Endothelial cell of umbilical vein (primary cell): ENCODE results near the gene ATP13A3. TPM values are rescaled to one million over a fixed set of nuclear protein-coding genes. Genes with fewer than 3 reads are reported as not detected.

ENCODE experiments used
- BruUV-seq: library from RNA; stranded (reverse); fragments of 400-500 nt; replicated peaks from 2 replicates; lab custom pipeline; 2021; lab: Mats Ljungman, UMichigan
- CTCF ChIA-PET: fragments of 300-600, 350-600 bp; sonication (Branson Sonifier 250); formaldehyde crosslinking; loops from one replicate; lab custom pipeline; 2021; ENCODE audit warnings: antibody characterized with exemption, inconsistent platforms; lab: Charles Lee
- POLR2A ChIA-PET: fragments of 300-600, 350-600 bp; sonication (Branson Sonifier 250); formaldehyde crosslinking; loops from one replicate; lab custom pipeline; 2021; ENCODE audit warnings: antibody characterized with exemption, inconsistent platforms; lab: Charles Lee
- DNase-seq: peaks from one replicate; pipeline ENCODE4 v3.0.0-alpha.2; 2011; ENCODE audit warnings: low read depth, low spot score
- FAIRE-seq: peaks from 2 replicates; lab custom pipeline; 2011; peaks lifted over from hg19 to GRCh38; lab: Jason Lieb, UNC
- H2AFZ ChIP-seq: 2 replicates; pipeline ENCODE4 v1.6.0; 2012; ENCODE audit warnings: low read depth, low read length, control low read depth, inconsistent platforms
- H3K27ac ChIP-seq: 2 replicates; pipeline ENCODE4 v1.5.1; 2011; ENCODE audit warnings: low read depth, mild to moderate bottlenecking, control low read depth, low read length, moderate library complexity; ENCODE audit not compliant: insufficient read depth
- H3K27me3 ChIP-seq, 2 experiments: 2 replicates each; pipeline versions ENCODE4 v1.6.0 to v1.6.1; 2011; ENCODE audit warnings: low read length in 2 of 2, mixed read lengths in 1 of 2; ENCODE audit not compliant: control insufficient read depth in 2 of 2, insufficient read depth in 2 of 2
- H3K36me3 ChIP-seq, 2 experiments: 2 replicates in 1 of 2; 3 replicates in 1 of 2; pipeline ENCODE4 v1.5.1; 2011; ENCODE audit warnings: low read length in 2 of 2, mild to moderate bottlenecking in 1 of 2, moderate library complexity in 1 of 2; ENCODE audit not compliant: control insufficient read depth in 2 of 2, insufficient read depth in 2 of 2; ENCODE audit errors: extremely low read depth in 1 of 2
- H3K4me1 ChIP-seq: 3 replicates; pipeline ENCODE4 v1.5.1; 2011; ENCODE audit warnings: mild to moderate bottlenecking, low read length; ENCODE audit not compliant: control insufficient read depth, insufficient read depth; ENCODE audit errors: extremely low read depth
- H3K4me2 ChIP-seq: 2 replicates; pipeline ENCODE4 v1.6.1; 2011; ENCODE audit warnings: low read length, control low read depth, mixed read lengths; ENCODE audit not compliant: insufficient read depth
- H3K4me3 ChIP-seq, 3 experiments: fragments of 200-600 bp in 1 of 3; sonication (generic), shearing (Covaris generic) in 1 of 3; replicated peaks in 1 of 3; 2 replicates each; pipeline ENCODE4 v1.5.1; 2011 to 2016; ENCODE audit warnings: control low read depth in 3 of 3, low read length in 3 of 3, mild to moderate bottlenecking in 2 of 3, inconsistent platforms in 1 of 3, low read depth in 1 of 3, moderate library complexity in 1 of 3; ENCODE audit not compliant: insufficient read depth in 1 of 3
- H3K79me2 ChIP-seq: 2 replicates; pipeline ENCODE4 v1.6.0; 2012; ENCODE audit warnings: low read length, inconsistent platforms; ENCODE audit not compliant: control insufficient read depth, insufficient read depth
- H3K9ac ChIP-seq: replicated peaks from 2 replicates; pipeline ENCODE3; 2011; ENCODE audit warnings: low read length, control low read depth; ENCODE audit not compliant: insufficient read depth; ENCODE audit errors: extremely low read depth
- H3K9me1 ChIP-seq: replicated peaks from 3 replicates; pipeline ENCODE4 v1.6.0; 2011; ENCODE audit warnings: mild to moderate bottlenecking, low read length; ENCODE audit not compliant: control insufficient read depth, insufficient read depth; ENCODE audit errors: extremely low read depth
- H3K9me3 ChIP-seq: replicated peaks from 2 replicates; pipeline ENCODE4 v1.5.1; 2012; ENCODE audit warnings: low read length, inconsistent platforms; ENCODE audit not compliant: control insufficient read depth, insufficient read depth
- H4K20me1 ChIP-seq: replicated peaks from 2 replicates; pipeline ENCODE3; 2011; ENCODE audit warnings: mild to moderate bottlenecking, low read length; ENCODE audit not compliant: control insufficient read depth, insufficient read depth; ENCODE audit errors: extremely low read depth
- FOS ChIP-seq: IDR thresholded peaks from 2 replicates; pipeline ENCODE4 v1.6.1; 2011; ENCODE audit warnings: mild to moderate bottlenecking, low read length, moderate library complexity, borderline replicate concordance; ENCODE audit not compliant: insufficient read depth
- POLR2AphosphoS5 ChIP-seq: IDR thresholded peaks from 2 replicates; pipeline ENCODE4 v1.6.1; 2012; ENCODE audit warnings: low read depth, mild to moderate bottlenecking, control low read depth, low read length, moderate library complexity; ENCODE audit not compliant: insufficient read depth
- dilution Hi-C: fragments of 300-500 bp; cut with MboI; formaldehyde crosslinking; loops from one replicate; pipeline ENCODE4 v1.15.0; 2019; ENCODE audit warnings: low sequenced_read_pairs; ENCODE audit not compliant: extremely low pct_ligation_motif_present
- intact Hi-C: fragments of 100-400 bp; cut with micrococcal nuclease; formaldehyde crosslinking; loops from one replicate; pipeline ENCODE4 v1.10.0; 2022
- polyA plus RNA-seq, 4 experiments: library from polyadenylated mRNA; depleted of rRNA in 3 of 4; stranded (reverse) in 3 of 4; unstranded in 1 of 4; fragments of >200 nt; gene quantifications; 2 replicates each; pipeline versions ENCODE4 v1.2.1 to v1.2.3, GENCODE V29; 2011 to 2012; ENCODE audit warnings: missing spikeins in 1 of 4
- total RNA-seq: library from RNA; stranded (reverse); gene quantifications from 2 replicates; pipeline ENCODE4 v1.2.3, GENCODE V29; 2021
- TF ChIP-seq, protein P1 (sequence below), 2 donors: IDR thresholded peaks; 1 replicate in 1 of 2; 2 replicates in 1 of 2; pipeline ENCODE4 v1.5.1; 2011; ENCODE audit warnings: low read length in 2 of 2, mild to moderate bottlenecking in 2 of 2, moderate library complexity in 2 of 2, control low read depth in 1 of 2, inconsistent platforms in 1 of 2, low read depth in 1 of 2; ENCODE audit not compliant: insufficient read depth in 1 of 2; ENCODE audit errors: extremely low read depth in 1 of 2

Gene ATP13A3
- total and polyA plus RNA-seq, 2 donors (not counting 3 experiments of a cell fraction or from before 2014, with no cell fraction given) = 12.0 to 59.0 TPM

GRCh38 chr3:194404365-194405140 is 82.2 kb downstream of the ATP13A3 start:
- H3K9me3 ChIP-seq = no peaks in the 10 kb centered on the region
- no peaks in the 10 kb centered on the region for H4K20me1 ChIP-seq
- TF ChIP-seq POLR2AphosphoS5 = no peak
- TF ChIP-seq, protein P1, sequence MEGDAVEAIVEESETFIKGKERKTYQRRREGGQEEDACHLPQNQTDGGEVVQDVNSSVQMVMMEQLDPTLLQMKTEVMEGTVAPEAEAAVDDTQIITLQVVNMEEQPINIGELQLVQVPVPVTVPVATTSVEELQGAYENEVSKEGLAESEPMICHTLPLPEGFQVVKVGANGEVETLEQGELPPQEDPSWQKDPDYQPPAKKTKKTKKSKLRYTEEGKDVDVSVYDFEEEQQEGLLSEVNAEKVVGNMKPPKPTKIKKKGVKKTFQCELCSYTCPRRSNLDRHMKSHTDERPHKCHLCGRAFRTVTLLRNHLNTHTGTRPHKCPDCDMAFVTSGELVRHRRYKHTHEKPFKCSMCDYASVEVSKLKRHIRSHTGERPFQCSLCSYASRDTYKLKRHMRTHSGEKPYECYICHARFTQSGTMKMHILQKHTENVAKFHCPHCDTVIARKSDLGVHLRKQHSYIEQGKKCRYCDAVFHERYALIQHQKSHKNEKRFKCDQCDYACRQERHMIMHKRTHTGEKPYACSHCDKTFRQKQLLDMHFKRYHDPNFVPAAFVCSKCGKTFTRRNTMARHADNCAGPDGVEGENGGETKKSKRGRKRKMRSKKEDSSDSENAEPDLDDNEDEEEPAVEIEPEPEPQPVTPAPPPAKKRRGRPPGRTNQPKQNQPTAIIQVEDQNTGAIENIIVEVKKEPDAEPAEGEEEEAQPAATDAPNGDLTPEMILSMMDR (IDR thresholded peaks at IDR 0.05; ENCODE audit: extremely low read depth in 1 of 2, insufficient read depth in 1 of 2, low read depth in 1 of 2, low read length in 2 of 2) = peak; percentile 36 to 49
- CTCF ChIA-PET = interaction anchor here (0.7 to 5.7 kb wide), 9 partner anchors 9 to 739 kb away, joined by 3 to 72 read pairs (median 6); partner anchors contain the start of gene CPN2
- intact Hi-C loops = loop anchor here (1.0 to 5.0 kb wide), 5 partner anchors 60 to 739 kb away; no protein-coding TSS in a partner anchor
- H3K79me2 ChIP-seq = no peaks in the 10 kb centered on the region
- H3K9ac ChIP-seq = no peak overlapping the region
- DNase-seq (peak; percentile 69), FAIRE-seq (peak; percentile 86)
- no TSS peak for BruUV-seq
- POLR2A ChIA-PET = no interaction called here
- no peak overlapping the region for H3K4me2 ChIP-seq
- H2AFZ ChIP-seq = no peak overlapping the region
- no peak overlapping the region for H3K4me3 ChIP-seq
- H3K4me1 ChIP-seq = no peaks in the 10 kb centered on the region
- dilution Hi-C loops = no loop called here
- no peaks in the 10 kb centered on the region for H3K9me1 ChIP-seq
- peaks cover 0 to 3% of the 10 kb centered on the region in 2 experiments for H3K36me3 ChIP-seq
- no peak overlapping the region for H3K27ac ChIP-seq
- H3K27me3 ChIP-seq = peaks cover 0 to 1% of the 10 kb centered on the region in 2 experiments

- no peak overlapping the region for H3K4me2 ChIP-seq
- CTCF ChIA-PET = interaction anchor here (1.1 to 5.6 kb wide), 5 partner anchors 11 to 68 kb away, joined by 3 to 72 read pairs (median 5); no protein-coding TSS in a partner anchor
- TF ChIP-seq POLR2AphosphoS5 (peak; percentile 23), FOS (no peak)
- no peak overlapping the region for H3K27ac ChIP-seq
- no peaks in the 10 kb centered on the region for H4K20me1 ChIP-seq
- DNase-seq (no peak), FAIRE-seq (no peak)
- intact Hi-C loops (loop anchor here (5.0 kb wide), 2 partner anchors 190 to 620 kb away; no protein-coding TSS in a partner anchor), dilution Hi-C loops (no loop called here)
- peaks cover 15 to 25% of the 10 kb centered on the region in 2 experiments for H3K27me3 ChIP-seq
- no peak overlapping the region for H3K4me3 ChIP-seq
- H3K9me1 ChIP-seq = no peaks in the 10 kb centered on the region
- H3K4me1 ChIP-seq = peaks cover 6% of the 10 kb centered on the region
- H3K9ac ChIP-seq = no peak overlapping the region
- no peaks in the 10 kb centered on the region for H3K9me3 ChIP-seq
- no peaks in the 10 kb centered on the region for H3K79me2 ChIP-seq
- no peak overlapping the region for H2AFZ ChIP-seq
- POLR2A ChIA-PET = no interaction called here
- no TSS peak for BruUV-seq
- no peaks in the 10 kb centered on the region for H3K36me3 ChIP-seq
These were observed 84.9 kb downstream of the ATP13A3 start for GRCh38 chr3:194401868-194402329.
